GM23248 (cell line): ENCODE measurements around the gene ARSI.
"Not testable (repeated sequence)": the region's sequence is repeated elsewhere in the genome, so short reads cannot be mapped to it uniquely, and the experiment has no call there.

ENCODE experiments used
- EZH2 ChIP-seq: fragments of 200-600 bp; sonication (generic); IDR thresholded peaks from 2 replicates; pipeline ENCODE4 v1.6.1; 2018; ENCODE audit warnings: antibody characterized with exemption, mild to moderate bottlenecking; ENCODE audit not compliant: insufficient read depth, poor library complexity, severe bottlenecking
- EZH2phosphoT487 ChIP-seq: fragments of 200-600 bp; sonication (generic); IDR thresholded peaks from 2 replicates; pipeline ENCODE4 v1.6.1; 2018; ENCODE audit warnings: antibody characterized with exemption, moderate library complexity, mild to moderate bottlenecking, low read depth; ENCODE audit not compliant: insufficient read depth

DNA sequence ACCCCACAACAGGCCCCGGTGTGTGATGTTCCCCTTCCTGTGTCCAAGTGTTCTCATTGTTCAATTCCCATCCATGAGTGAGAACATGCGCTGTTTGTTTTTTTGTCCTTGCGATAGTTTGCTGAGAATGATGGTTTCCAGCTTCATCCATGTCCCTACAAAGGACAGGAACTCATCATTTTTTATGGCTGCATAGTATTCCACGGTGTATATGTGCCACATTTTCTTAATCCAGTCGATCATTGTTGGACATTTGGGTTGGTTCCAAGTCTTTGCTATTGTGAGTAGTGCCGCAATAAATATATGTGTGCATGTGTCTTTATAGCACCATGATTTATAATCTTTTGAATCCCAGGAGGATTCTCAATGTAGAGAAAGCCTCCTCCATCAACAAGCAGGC is 54.2 kb downstream of the ARSI start:
- TF ChIP-seq EZH2, EZH2phosphoT487: not testable (repeated sequence)
